DMS153 (cell line): Measurements from ENCODE around the gene ETS2.
A peak's percentile ranks its signal among the peaks of the same experiment; 100 is the strongest.

Experiments
- DNase-seq: peaks from one replicate; lab custom pipeline; 2025; lab: John Stamatoyannopoulos, UW

The ETS2 gene

GRCh38 chr21:38805328-38806152 lies at the start of gene ETS2:
Gene ETS2 (plus strand): TSS chr21:38805929. CDS start chr21:38810035, 4,106 bp downstream.
- DNase-seq, result peak; percentile 93

- no peak for DNase-seq
These were observed 49.0 kb upstream of the ETS2 start for GRCh38 chr21:38756746-38757145.

- no peak for DNase-seq
These were observed 47.1 kb upstream of the ETS2 start for GRCh38 chr21:38758501-38759214.

GRCh38 chr21:38759413-38759812 lies 46.3 kb upstream of the ETS2 start:
- DNase-seq, result no peak

- no peak for DNase-seq
These were observed 45.5 kb upstream of the ETS2 start for GRCh38 chr21:38760017-38760761.

GRCh38 chr21:38760762-38761155 lies 45.0 kb upstream of the ETS2 start:
- DNase-seq, result no peak

GRCh38 chr21:38761531-38761930 lies 44.2 kb upstream of the ETS2 start:
- DNase-seq, result no peak

- DNase-seq, result no peak
These were observed 40.7 kb upstream of the ETS2 start for GRCh38 chr21:38765056-38765455.

GRCh38 chr21:38766987-38767722 lies 38.6 kb upstream of the ETS2 start:
- DNase-seq, result peak; percentile 77

GRCh38 chr21:38768471-38769063 lies 37.2 kb upstream of the ETS2 start:
- peak; percentile 37 for DNase-seq

- DNase-seq, result peak; percentile 32
These were observed 36.4 kb upstream of the ETS2 start for GRCh38 chr21:38769191-38769780.

GRCh38 chr21:38770660-38771059 lies 35.1 kb upstream of the ETS2 start:
- peak; percentile 90 for DNase-seq

GRCh38 chr21:38771536-38771935 lies 34.2 kb upstream of the ETS2 start:
- DNase-seq, result no peak

GRCh38 chr21:38772646-38773045 lies 33.1 kb upstream of the ETS2 start:
- no peak for DNase-seq

GRCh38 chr21:38773099-38774061 lies 32.3 kb upstream of the ETS2 start:
- DNase-seq, result no peak

- no peak for DNase-seq
These were observed 31.6 kb upstream of the ETS2 start for GRCh38 chr21:38774152-38774551.

- no peak for DNase-seq
These were observed 31.0 kb upstream of the ETS2 start for GRCh38 chr21:38774586-38775285.

- no peak for DNase-seq
These were observed 30.0 kb upstream of the ETS2 start for GRCh38 chr21:38775733-38776132.

GRCh38 chr21:38777015-38777414 lies 28.7 kb upstream of the ETS2 start:
- DNase-seq, result no peak
